Trophoblast cell (in vitro differentiated cells and primary cell): Measurements from ENCODE around the gene PTH1R.
A peak's percentile ranks its signal among the peaks of the same experiment; 100 is the strongest.

ENCODE experiments used
- DNase-seq, 2 donors: peaks; one replicate each; pipeline ENCODE4 v3.0.0-alpha.2; 2016
- H2AFZ ChIP-seq: 2 replicates; pipeline ENCODE4 v1.6.1; 2013; ENCODE audit warnings: low read length, moderate library complexity, mild to moderate bottlenecking; ENCODE audit not compliant: insufficient read depth, poor library complexity
- H2AK5ac ChIP-seq: 2 replicates; pipeline ENCODE4 v1.6.1; 2013; ENCODE audit warnings: mild to moderate bottlenecking, low read length
- H2BK120ac ChIP-seq: 2 replicates; pipeline ENCODE4 v1.6.1; 2013; ENCODE audit warnings: low read length, mild to moderate bottlenecking, moderate library complexity; ENCODE audit not compliant: insufficient read depth, poor library complexity
- H2BK12ac ChIP-seq: 2 replicates; pipeline ENCODE4 v1.6.1; 2013; ENCODE audit warnings: mild to moderate bottlenecking, low read length, moderate library complexity
- H2BK5ac ChIP-seq: 2 replicates; pipeline ENCODE4 v1.6.1; 2013; ENCODE audit warnings: low read length, low read depth, moderate library complexity, mild to moderate bottlenecking; ENCODE audit not compliant: poor library complexity
- H3K14ac ChIP-seq: 2 replicates; pipeline ENCODE4 v1.6.1; 2013; ENCODE audit warnings: mild to moderate bottlenecking, low read length
- H3K18ac ChIP-seq: 2 replicates; pipeline ENCODE4 v1.6.1; 2013; ENCODE audit warnings: mild to moderate bottlenecking, low read length
- H3K23ac ChIP-seq: 2 replicates; pipeline ENCODE4 v1.6.1; 2013; ENCODE audit warnings: low read length
- H3K27ac ChIP-seq: 2 replicates; pipeline ENCODE4 v1.5.1; 2013; ENCODE audit warnings: low read depth, mild to moderate bottlenecking, inconsistent platforms, low read length, moderate library complexity
- H3K27me3 ChIP-seq: 2 replicates; pipeline ENCODE4 v1.6.1; 2013; ENCODE audit warnings: inconsistent platforms, mild to moderate bottlenecking, low read length, moderate library complexity; ENCODE audit not compliant: insufficient read depth
- H3K36me3 ChIP-seq, 2 experiments: 1 replicate in 1 of 2; 2 replicates in 1 of 2; pipeline ENCODE4 v1.6.1; 2013; ENCODE audit warnings: low read length in 2 of 2, mild to moderate bottlenecking in 2 of 2, moderate library complexity in 1 of 2; ENCODE audit not compliant: insufficient read depth in 2 of 2, control insufficient read depth in 1 of 2
- H3K4ac ChIP-seq: 2 replicates; pipeline ENCODE4 v1.6.1; 2013; ENCODE audit warnings: low read depth, mild to moderate bottlenecking, low read length, moderate library complexity
- H3K4me1 ChIP-seq, 2 experiments: 1 replicate in 1 of 2; 2 replicates in 1 of 2; pipeline ENCODE4 v1.6.1; 2013; ENCODE audit warnings: low read length in 2 of 2, mild to moderate bottlenecking in 2 of 2, moderate library complexity in 1 of 2; ENCODE audit not compliant: insufficient read depth in 2 of 2, control insufficient read depth in 1 of 2
- H3K4me2 ChIP-seq: 2 replicates; pipeline ENCODE4 v1.6.1; 2013; ENCODE audit warnings: inconsistent platforms, mild to moderate bottlenecking, low read length, moderate library complexity
- H3K4me3 ChIP-seq: 2 replicates; pipeline ENCODE4 v1.5.1; 2013; ENCODE audit warnings: mild to moderate bottlenecking, low read depth, low read length, inconsistent platforms
- H3K79me1 ChIP-seq: one replicate; pipeline ENCODE4 v1.6.1; 2013; ENCODE audit warnings: low read length
- H3K79me2 ChIP-seq: 2 replicates; pipeline ENCODE4 v1.6.1; 2013; ENCODE audit warnings: low read length, mild to moderate bottlenecking; ENCODE audit not compliant: control insufficient read depth, insufficient read depth, poor library complexity
- H3K9ac ChIP-seq: 2 replicates; pipeline ENCODE4 v1.6.1; 2013; ENCODE audit warnings: mild to moderate bottlenecking, low read length
- H3K9me3 ChIP-seq: 2 replicates; pipeline ENCODE4 v1.6.1; 2013; ENCODE audit warnings: low read depth, mild to moderate bottlenecking, control low read depth, inconsistent platforms, low read length; ENCODE audit not compliant: insufficient read depth
- H4K12ac ChIP-seq: 2 replicates; pipeline ENCODE4 v1.6.1; 2013; ENCODE audit warnings: low read depth, mild to moderate bottlenecking, low read length, moderate library complexity
- H4K8ac ChIP-seq: 2 replicates; pipeline ENCODE4 v1.6.1; 2013; ENCODE audit warnings: low read depth, mild to moderate bottlenecking, low read length, moderate library complexity
- H4K91ac ChIP-seq: one replicate; pipeline ENCODE4 v1.6.1; 2013; ENCODE audit warnings: low read depth, mild to moderate bottlenecking, low read length, moderate library complexity
- WGBS: extraction: QIAGEN DNeasy Blood & Tissue Kit; methylation state at CpG from one replicate; pipeline ENCODE4 v1.1.7; 2013; ENCODE audit warnings: missing lambda C conversion rate; ENCODE audit not compliant: insufficient read length, insufficient coverage; ENCODE audit errors: extremely low coverage; 5-methylcytosine and 5-hydroxymethylcytosine counted together

The PTH1R gene

GRCh38 chr3:46865031-46865507, 12.5 kb upstream of the PTH1R start:
- Histone ChIP-seq H3K4me1 (no peaks in the 10 kb centered on the region), H3K27ac (no peak overlapping the region), H2BK120ac (no peak overlapping the region), H3K4me3 (no peak overlapping the region), H2AFZ (no peak overlapping the region), H2BK12ac (no peak overlapping the region), H3K79me1 (no peaks in the 10 kb centered on the region), H3K18ac (no peak overlapping the region), H3K14ac (no peak overlapping the region), H3K9me3 (peaks cover 1% of the 10 kb centered on the region), H3K79me2 (no peaks in the 10 kb centered on the region), H4K91ac (no peak overlapping the region), H3K9ac (no peak overlapping the region), H4K12ac (no peak overlapping the region), H3K36me3 (no peaks in the 10 kb centered on the region), H3K23ac (no peak overlapping the region), H2BK5ac (no peak overlapping the region), H3K4ac (no peak overlapping the region), H3K4me2 (no peak overlapping the region), H4K8ac (no peak overlapping the region), H2AK5ac (no peak overlapping the region), H3K27me3 (no peaks in the 10 kb centered on the region)
- DNase-seq, result peak; percentile 36 to 55
- no CpG with 5 or more reads among the region's 12 CpGs for WGBS

GRCh38 chr3:46865546-46865945, 12.0 kb upstream of the PTH1R start:
- H3K79me1 ChIP-seq, result no peaks in the 10 kb centered on the region
- H2BK12ac ChIP-seq, result no peak overlapping the region
- no peak overlapping the region for H3K23ac ChIP-seq
- no peak overlapping the region for H2AFZ ChIP-seq
- no CpG with 5 or more reads among the region's 2 CpGs for WGBS
- no peaks in the 10 kb centered on the region for H3K79me2 ChIP-seq
- no peaks in the 10 kb centered on the region for H3K36me3 ChIP-seq
- H4K91ac ChIP-seq, result no peak overlapping the region
- no peak overlapping the region for H3K18ac ChIP-seq
- H2BK5ac ChIP-seq, result no peak overlapping the region
- no peak overlapping the region for H2BK120ac ChIP-seq
- peaks cover 1% of the 10 kb centered on the region for H3K9me3 ChIP-seq
- no peak overlapping the region for H3K27ac ChIP-seq
- H3K4me3 ChIP-seq, result no peak overlapping the region
- H2AK5ac ChIP-seq, result no peak overlapping the region
- H3K4me1 ChIP-seq, result no peaks in the 10 kb centered on the region
- no peak overlapping the region for H3K4ac ChIP-seq
- no peak overlapping the region for H4K8ac ChIP-seq
- no peak overlapping the region for H3K9ac ChIP-seq
- H4K12ac ChIP-seq, result no peak overlapping the region
- no peaks in the 10 kb centered on the region for H3K27me3 ChIP-seq
- no peak for DNase-seq
- no peak overlapping the region for H3K4me2 ChIP-seq
- H3K14ac ChIP-seq, result no peak overlapping the region

DNA sequence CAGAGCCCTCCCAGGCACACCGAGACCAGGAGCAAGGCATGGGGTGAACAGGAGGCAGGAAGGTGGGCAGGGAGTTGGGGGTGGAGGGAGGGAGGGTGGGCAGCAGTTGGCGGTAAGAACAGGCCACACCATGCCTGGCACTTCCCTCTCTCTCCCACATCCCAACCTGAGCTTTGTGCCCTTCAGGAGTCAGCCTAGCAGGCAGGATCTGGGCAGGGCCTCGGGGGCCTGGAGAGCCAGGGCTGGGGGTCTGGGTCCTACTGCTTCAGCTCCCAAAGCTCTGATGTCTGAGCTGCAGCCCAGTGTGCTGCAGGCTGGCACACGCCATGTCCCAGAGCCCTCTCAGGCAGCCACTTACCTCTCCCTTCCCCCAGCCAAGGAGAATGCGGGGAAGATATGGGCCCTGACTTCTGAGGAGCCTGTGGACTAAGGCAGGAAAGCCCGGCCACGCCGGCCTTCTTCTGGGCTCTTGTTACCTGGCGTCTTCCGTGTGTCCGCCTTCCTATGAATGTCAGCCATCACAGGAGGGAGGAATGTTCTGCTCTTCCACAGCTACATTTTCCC, 11.4 kb upstream of the PTH1R start:
- Histone ChIP-seq H3K9me3 (peaks cover 1% of the 10 kb centered on the region), H2AFZ (no peak overlapping the region), H3K27me3 (no peaks in the 10 kb centered on the region), H3K4me1 (no peaks in the 10 kb centered on the region), H3K4ac (no peak overlapping the region), H3K79me1 (no peaks in the 10 kb centered on the region), H2BK5ac (no peak overlapping the region), H3K36me3 (no peaks in the 10 kb centered on the region), H3K9ac (no peak overlapping the region), H3K4me3 (no peak overlapping the region), H3K18ac (no peak overlapping the region), H3K79me2 (no peaks in the 10 kb centered on the region), H3K27ac (no peak overlapping the region), H3K14ac (no peak overlapping the region), H2AK5ac (no peak overlapping the region), H4K12ac (no peak overlapping the region), H2BK120ac (no peak overlapping the region), H3K4me2 (no peak overlapping the region), H2BK12ac (no peak overlapping the region), H4K8ac (no peak overlapping the region), H3K23ac (no peak overlapping the region), H4K91ac (no peak overlapping the region)
- no CpG with 5 or more reads among the region's 11 CpGs for WGBS
- DNase-seq, result peak in 1 of 2 donors; percentile 60

GRCh38 chr3:46866720-46867549, 10.6 kb upstream of the PTH1R start:
- Histone ChIP-seq H3K18ac (no peak overlapping the region), H4K8ac (no peak overlapping the region), H4K12ac (no peak overlapping the region), H3K27me3 (no peaks in the 10 kb centered on the region), H3K4me2 (no peak overlapping the region), H3K14ac (no peak overlapping the region), H2BK120ac (no peak overlapping the region), H3K9ac (no peak overlapping the region), H2AFZ (no peak overlapping the region), H3K79me1 (no peaks in the 10 kb centered on the region), H3K4ac (no peak overlapping the region), H2BK12ac (no peak overlapping the region), H3K36me3 (no peaks in the 10 kb centered on the region), H4K91ac (no peak overlapping the region), H3K23ac (no peak overlapping the region), H3K9me3 (peaks cover 1% of the 10 kb centered on the region), H3K4me3 (no peak overlapping the region), H3K79me2 (no peaks in the 10 kb centered on the region), H2AK5ac (peak overlapping the region; percentile 11), H3K4me1 (no peaks in the 10 kb centered on the region), H2BK5ac (no peak overlapping the region), H3K27ac (no peak overlapping the region)
- DNase-seq, result peak; percentile 34 to 77
- no CpG with 5 or more reads among the region's 15 CpGs for WGBS
